NCI-H69 (cell line): ENCODE results near the gene GSDMA.
A peak's percentile ranks its signal among the peaks of the same experiment; 100 is the strongest.

Source experiments
- DNase-seq: peaks from one replicate; lab custom pipeline; 2025; lab: John Stamatoyannopoulos, UW

The GSDMA gene

DNA sequence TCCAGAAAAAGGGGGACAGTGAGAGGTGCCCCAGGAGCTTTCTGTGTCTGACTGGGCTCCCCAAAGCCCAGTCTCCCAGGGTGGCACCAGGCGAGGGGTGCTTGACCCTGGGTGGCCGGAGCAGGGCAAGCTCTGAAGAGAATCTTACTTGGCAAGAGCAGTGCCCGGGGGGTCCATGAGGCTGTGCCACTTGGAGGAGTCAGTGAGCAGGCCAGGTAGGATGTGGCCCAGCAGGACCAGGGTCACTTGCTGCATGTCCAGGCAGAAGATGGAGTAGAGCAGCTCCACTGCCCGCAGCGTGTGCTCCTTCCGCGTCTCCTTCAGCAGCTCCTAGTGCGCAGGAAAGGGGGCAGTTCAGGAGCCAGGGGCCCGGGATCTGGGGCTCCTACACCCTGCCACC is 59.7 kb downstream of the GSDMA start:
- no peak for DNase-seq

- DNase-seq = peak; percentile 81
Observed at GRCh38 chr17:40022961-40023541, 60.2 kb downstream of the GSDMA start.

- peak; percentile 81 for DNase-seq
Observed at GRCh38 chr17:40023590-40024292, 60.9 kb downstream of the GSDMA start.

- DNase-seq = no peak
Observed at GRCh38 chr17:40024901-40025300, 62.1 kb downstream of the GSDMA start.

GRCh38 chr17:40025559-40025958 is 62.8 kb downstream of the GSDMA start:
- no peak for DNase-seq

DNA sequence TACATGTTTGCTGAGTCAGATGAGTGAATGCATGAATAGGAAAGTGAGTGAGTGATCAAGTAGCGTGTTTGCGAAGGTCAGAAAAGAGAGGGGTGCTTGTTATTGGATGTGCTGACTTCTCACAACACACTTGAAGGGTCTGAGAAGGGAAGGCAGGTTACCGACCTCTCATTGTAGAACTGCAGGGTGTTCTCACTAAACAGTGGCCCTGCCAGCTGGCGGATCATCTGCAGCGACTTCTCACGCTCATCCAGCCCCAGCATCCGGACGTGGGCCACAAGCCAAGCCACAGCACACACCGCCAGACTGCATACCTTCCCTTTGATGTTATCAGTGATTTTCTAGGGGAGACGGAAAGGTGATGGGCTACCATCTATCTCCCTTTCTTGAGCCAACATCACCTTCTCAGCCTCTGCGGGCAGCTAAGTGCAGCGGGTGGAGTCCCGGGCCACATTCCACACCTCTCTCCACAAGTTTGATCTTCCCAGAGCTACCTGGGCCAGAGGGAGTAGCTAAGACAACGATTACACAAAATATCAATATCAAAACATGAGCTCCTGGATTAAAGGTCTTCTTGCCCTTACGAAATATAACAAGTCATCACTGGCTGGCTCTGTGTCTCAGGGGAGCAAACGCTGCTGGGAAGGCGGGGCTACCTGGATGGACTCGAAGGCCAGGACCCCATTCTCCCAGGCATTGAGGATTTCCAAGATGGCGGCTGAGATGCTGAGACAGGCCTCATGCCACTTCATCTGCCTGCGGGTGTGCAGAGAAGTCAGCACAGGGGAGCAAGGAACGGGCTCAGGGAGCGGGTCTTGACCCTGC is 63.4 kb downstream of the GSDMA start:
- no peak for DNase-seq

DNA sequence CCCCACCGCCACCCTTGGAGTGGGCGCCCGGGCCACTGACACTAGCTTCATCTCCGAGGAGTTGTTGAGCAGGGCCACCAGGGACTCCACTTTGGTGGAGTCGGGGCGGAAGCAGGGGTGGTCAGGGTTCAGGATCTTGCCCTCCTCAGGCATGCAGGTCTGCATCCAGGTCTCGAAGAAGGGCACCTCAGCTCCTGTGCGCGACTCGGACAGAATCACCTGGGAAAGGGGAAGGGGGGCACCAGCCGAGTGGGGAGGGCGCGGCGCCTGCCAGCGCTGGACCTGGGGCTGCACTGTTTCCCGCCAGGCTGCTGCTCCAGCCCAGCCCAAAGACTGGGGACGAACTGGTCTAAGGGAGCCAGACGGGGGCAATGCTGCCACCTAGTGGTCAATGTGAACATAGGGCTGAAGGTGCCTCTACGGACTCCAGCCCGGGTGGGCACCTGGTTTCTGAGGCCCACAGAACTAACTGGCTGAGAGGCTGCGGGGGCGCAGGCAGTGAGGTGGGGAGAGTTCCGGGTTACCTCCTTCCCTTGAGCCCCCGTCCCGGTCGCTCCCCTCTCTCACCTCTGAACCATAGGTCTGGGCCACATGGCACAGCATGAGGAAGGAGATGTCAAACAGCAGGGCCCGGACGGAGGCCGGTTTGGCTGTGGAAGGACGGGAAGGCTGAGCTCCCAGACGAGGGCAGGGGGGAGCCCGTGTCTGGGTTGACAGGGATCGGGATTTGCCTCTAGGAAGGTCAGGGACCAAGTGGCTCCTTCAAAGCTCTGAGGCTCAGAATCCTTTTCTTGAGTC is 64.2 kb downstream of the GSDMA start:
- peak; percentile 70 for DNase-seq
